ENCODE measurements around the gene EXOC4.

DNA sequence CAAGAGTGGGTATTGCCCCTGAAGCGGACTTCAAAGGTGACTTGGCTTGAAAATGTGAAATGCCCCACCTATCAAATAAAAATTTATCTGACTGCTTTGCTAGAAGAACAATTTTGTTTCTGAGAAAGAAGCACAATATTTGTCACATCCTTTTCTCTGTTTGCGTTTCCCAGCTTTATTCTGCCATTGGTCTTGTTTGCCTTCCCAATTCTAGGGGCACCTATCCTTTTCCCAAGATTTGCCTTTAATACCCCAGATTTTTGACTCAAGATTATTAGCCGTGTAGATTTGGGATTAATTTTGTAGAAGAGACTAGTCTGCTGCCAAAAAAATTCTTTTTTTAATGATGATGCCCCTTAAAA lies 764.0 kb downstream of the EXOC4 start:
- TF ChIP-seq YY1 (IDR thresholded peaks at IDR 0.05; ENCODE audit: insufficient read depth, insufficient read length) (no peak), ZNF274 (IDR thresholded peaks at IDR 0.05; ENCODE audit: low read depth, low read length) (no peak)

All from NT2/D1 (cell line).